SU-DHL-6 (cell line): ENCODE data around the gene TBC1D5.

ENCODE experiments used
- H2AFZ ChIP-seq: fragments of 200-600 bp; sonication (generic); 2 replicates; pipeline ENCODE4 v1.6.1; 2014; ENCODE audit warnings: low read depth, mild to moderate bottlenecking, moderate library complexity, mixed read lengths, antibody characterized with exemption, low read length; ENCODE audit not compliant: severe bottlenecking
- H3F3A ChIP-seq: fragments of 200-600 bp; shearing (Covaris generic); 2 replicates; pipeline ENCODE4 v1.6.0; 2016; ENCODE audit warnings: antibody characterized with exemption, mild to moderate bottlenecking; ENCODE audit not compliant: insufficient read depth
- H3K27ac ChIP-seq: fragments of 200-600 bp; sonication (generic); 2 replicates; pipeline ENCODE4 v1.5.1; 2016; ENCODE audit warnings: low read depth, mild to moderate bottlenecking, low read length, moderate library complexity, mixed read lengths
- H3K27me3 ChIP-seq: fragments of 200-600 bp; sonication (generic), shearing (Covaris generic); 2 replicates; pipeline ENCODE4 v1.6.0; 2014; ENCODE audit warnings: mild to moderate bottlenecking, low read length
- H3K36me3 ChIP-seq: fragments of 200-600 bp; sonication (generic); 2 replicates; pipeline ENCODE4 v1.6.1; 2014; ENCODE audit warnings: mild to moderate bottlenecking, low read length, mixed read lengths
- H3K4me2 ChIP-seq: fragments of 300-600, 200-600 bp; shearing (Covaris generic), sonication (generic); 2 replicates; pipeline ENCODE4 v1.6.0; 2014; ENCODE audit warnings: low read length, low read depth, mild to moderate bottlenecking; ENCODE audit not compliant: poor library complexity, severe bottlenecking
- H3K4me3 ChIP-seq: fragments of 200-600 bp; sonication (generic); 2 replicates; pipeline ENCODE4 v1.5.1; 2014; ENCODE audit warnings: antibody characterized with exemption, low read length, mild to moderate bottlenecking, mixed read lengths; ENCODE audit not compliant: insufficient read depth, poor library complexity, severe bottlenecking
- H3K79me2 ChIP-seq: fragments of 200-600 bp; sonication (generic); 2 replicates; pipeline ENCODE4 v1.6.1; 2014; ENCODE audit warnings: mild to moderate bottlenecking, low read length, moderate library complexity; ENCODE audit not compliant: insufficient read depth
- H3K9ac ChIP-seq: fragments of 200-600 bp; sonication (generic); 2 replicates; pipeline ENCODE4 v1.7.0; 2014; ENCODE audit warnings: mild to moderate bottlenecking, low read length
- H3K9me2 ChIP-seq: fragments of 200-600 bp; sonication (generic); replicated peaks from 2 replicates; pipeline ENCODE4 v1.6.1; 2014; ENCODE audit warnings: low read length; ENCODE audit not compliant: insufficient read depth
- H3K9me3 ChIP-seq: fragments of 200-600 bp; sonication (generic); 2 replicates; pipeline ENCODE4 v1.6.1; 2014; ENCODE audit warnings: low read length, mixed read lengths; ENCODE audit not compliant: insufficient read depth
- H4K20me1 ChIP-seq: fragments of 200-600 bp; sonication (generic); 2 replicates; pipeline ENCODE4 v1.6.1; 2014; ENCODE audit warnings: low read depth, mild to moderate bottlenecking, antibody characterized with exemption, low read length, moderate library complexity, mixed read lengths
- CTCF ChIP-seq: fragments of 200-600 bp; sonication (generic); IDR thresholded peaks from one replicate; pipeline ENCODE4 v1.5.1; 2017; ENCODE audit warnings: antibody characterized with exemption, mild to moderate bottlenecking, low read length, moderate library complexity; ENCODE audit not compliant: insufficient read depth, poor library complexity, severe bottlenecking
- EZH2phosphoT487 ChIP-seq: fragments of 200-600 bp; sonication (generic), shearing (Covaris generic); conservative IDR thresholded peaks from 2 replicates; pipeline ENCODE4 v1.6.1; 2018; ENCODE audit warnings: mild to moderate bottlenecking, antibody characterized with exemption, low read length, moderate library complexity, mixed read lengths

TBC1D5 gene

DNA sequence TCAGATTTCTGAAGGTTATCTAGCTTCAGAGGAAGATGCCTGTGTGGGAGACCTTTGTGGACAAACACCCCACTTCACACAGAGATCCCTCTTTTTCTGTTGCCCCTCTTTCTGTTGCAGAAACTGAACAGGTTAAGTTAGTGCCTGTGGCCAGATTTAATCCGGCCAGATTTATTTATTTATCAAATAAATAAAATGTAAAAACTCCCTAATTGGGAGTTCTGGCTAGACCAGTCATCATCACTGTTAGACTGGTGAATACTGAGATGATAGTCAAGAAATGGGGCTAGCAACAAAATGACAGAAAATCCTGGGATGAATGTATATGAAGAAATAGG lies 1.2 kb upstream of the TBC1D5 start:
- peak overlapping the region; percentile 77 for H3K4me2 ChIP-seq
- no peaks in the 10 kb centered on the region for H3K36me3 ChIP-seq
- H3K27me3 ChIP-seq: no peaks in the 10 kb centered on the region
- H3K79me2 ChIP-seq: peaks cover 36% of the 10 kb centered on the region
- no peaks in the 10 kb centered on the region for H4K20me1 ChIP-seq
- H2AFZ ChIP-seq: no peak overlapping the region
- peak overlapping the region; percentile 95; the same call in 1 of the 2 replicates for H3K27ac ChIP-seq
- no peaks in the 10 kb centered on the region for H3K9me3 ChIP-seq
- peak overlapping the region; percentile 78 for H3K9ac ChIP-seq
- H3K9me2 ChIP-seq: no peaks in the 10 kb centered on the region
- no peak for TF ChIP-seq CTCF
- no peak for TF ChIP-seq EZH2phosphoT487
- peaks cover 25% of the 10 kb centered on the region for H3F3A ChIP-seq
- H3K4me3 ChIP-seq: peak overlapping the region; percentile 83

DNA sequence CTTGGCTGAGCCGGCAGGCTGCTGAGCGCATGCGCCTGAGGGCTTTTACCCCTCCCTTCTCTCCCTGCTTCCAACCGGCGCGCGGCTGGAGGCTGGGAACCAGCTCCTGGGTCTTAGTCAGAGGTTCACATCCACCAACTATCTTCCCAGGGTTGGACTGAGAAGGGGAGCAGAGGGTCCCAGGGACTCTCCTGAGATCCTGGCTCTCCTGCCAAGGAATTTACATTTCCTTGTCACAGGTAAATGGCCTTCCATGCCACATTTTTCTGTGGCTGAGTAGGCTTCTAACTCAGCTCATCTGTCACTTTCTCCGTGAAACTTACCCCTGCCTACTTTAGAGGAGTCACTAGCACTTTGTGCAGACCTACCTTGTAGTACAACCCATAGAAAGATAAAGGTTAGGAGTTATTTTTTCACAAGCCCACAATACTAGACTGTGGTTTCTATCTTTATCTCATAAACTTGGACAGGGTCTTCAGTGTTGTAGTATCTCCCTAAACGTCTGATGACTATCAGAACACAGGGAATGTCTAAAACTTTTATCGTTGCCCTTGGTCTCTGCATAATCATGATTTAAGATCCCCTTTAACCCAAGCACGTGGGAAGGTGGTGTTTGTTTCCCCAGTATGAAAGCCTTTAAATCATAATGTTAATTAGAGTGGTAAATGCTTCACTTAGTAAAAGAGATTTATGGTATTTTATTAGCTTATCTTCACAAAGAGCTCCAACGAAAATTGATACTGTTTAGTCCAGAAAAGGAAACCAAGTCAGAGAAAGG lies 638 bp upstream of the TBC1D5 start:
- Histone ChIP-seq H3K4me3 (peak overlapping the region; percentile 83), H3K4me2 (peak overlapping the region; percentile 77), H4K20me1 (no peaks in the 10 kb centered on the region), H3K9me2 (no peaks in the 10 kb centered on the region), H2AFZ (peak overlapping the region; percentile 38), H3K79me2 (peaks cover 42% of the 10 kb centered on the region), H3K27ac (peak overlapping the region; percentile 95), H3K36me3 (no peaks in the 10 kb centered on the region), H3K27me3 (no peaks in the 10 kb centered on the region), H3K9me3 (no peaks in the 10 kb centered on the region), H3K9ac (peak overlapping the region; percentile 78), H3F3A (peaks cover 28% of the 10 kb centered on the region)
- TF ChIP-seq CTCF (no peak), EZH2phosphoT487 (no peak)

DNA sequence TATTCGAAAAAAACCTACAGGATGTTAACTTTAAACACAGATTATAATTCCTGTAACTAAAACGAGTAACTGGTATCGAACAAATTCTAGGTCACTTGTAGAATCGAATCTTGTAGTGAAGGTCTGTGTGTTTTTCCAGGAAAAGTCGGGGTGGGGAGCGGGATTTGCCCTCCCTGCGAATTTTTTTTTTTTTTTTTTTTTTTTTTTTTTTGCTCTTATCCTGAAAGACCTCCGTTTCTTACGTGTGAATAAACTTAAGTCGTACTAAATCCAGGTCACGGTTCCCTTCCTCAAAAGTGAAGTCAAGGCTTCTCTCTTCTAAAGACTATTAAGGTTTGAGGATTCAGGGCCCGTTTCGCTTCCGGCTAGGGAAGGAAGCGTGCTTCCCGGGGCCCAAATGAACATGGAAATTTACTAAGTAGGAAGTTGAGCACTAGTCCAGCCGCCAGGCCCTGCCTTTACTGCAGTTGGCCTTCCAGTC lies 770 bp downstream of the TBC1D5 start:
- H3K4me2 ChIP-seq: peak overlapping the region; percentile 95
- TF ChIP-seq EZH2phosphoT487 (no peak), CTCF (no peak)
- peak overlapping the region; percentile 38 for H2AFZ ChIP-seq
- no peaks in the 10 kb centered on the region for H3K9me3 ChIP-seq
- no peaks in the 10 kb centered on the region for H4K20me1 ChIP-seq
- no peaks in the 10 kb centered on the region for H3K27me3 ChIP-seq
- peak overlapping the region; percentile 95 for H3K27ac ChIP-seq
- no peaks in the 10 kb centered on the region for H3K9me2 ChIP-seq
- H3K9ac ChIP-seq: peak overlapping the region; percentile 78
- peak overlapping the region; percentile 83 for H3K4me3 ChIP-seq
- no peaks in the 10 kb centered on the region for H3K36me3 ChIP-seq
- H3F3A ChIP-seq: peaks cover 38% of the 10 kb centered on the region
- H3K79me2 ChIP-seq: peaks cover 56% of the 10 kb centered on the region
